GM23248 (cell line): ENCODE data around the gene GOLIM4. TPM values are rescaled to one million over a fixed set of nuclear protein-coding genes. Genes with fewer than 3 reads are reported as not detected.

Source experiments
- DNase-seq: peaks from one replicate; pipeline ENCODE4 v3.0.0-alpha.2; 2015
- H2AFZ ChIP-seq: fragments of 200-600 bp; sonication (generic); 2 replicates; pipeline ENCODE4 v1.6.1; 2016; ENCODE audit warnings: antibody characterized with exemption
- H3F3A ChIP-seq: fragments of 200-600 bp; sonication (generic); 2 replicates; pipeline ENCODE4 v1.6.1; 2016; ENCODE audit warnings: mild to moderate bottlenecking, antibody characterized with exemption, mixed run types; ENCODE audit not compliant: insufficient read depth
- H3K27ac ChIP-seq: fragments of 200-600 bp; sonication (generic); 2 replicates; pipeline ENCODE4 v1.5.1; 2016; ENCODE audit warnings: mild to moderate bottlenecking
- H3K27me3 ChIP-seq: fragments of 200-600 bp; sonication (generic); replicated peaks from 2 replicates; pipeline ENCODE4 v1.6.1; 2016; ENCODE audit warnings: mild to moderate bottlenecking; ENCODE audit not compliant: insufficient read depth
- H3K36me3 ChIP-seq: fragments of 200-600 bp; sonication (generic); 2 replicates; pipeline ENCODE4 v1.6.1; 2016; ENCODE audit warnings: low read depth, mild to moderate bottlenecking
- H3K4me1 ChIP-seq: fragments of 200-600 bp; sonication (generic); 2 replicates; pipeline ENCODE4 v1.6.1; 2016; ENCODE audit warnings: mild to moderate bottlenecking; ENCODE audit not compliant: insufficient read depth
- H3K4me2 ChIP-seq: fragments of 200-600 bp; sonication (generic); one replicate; pipeline ENCODE4 v1.6.1; 2016; ENCODE audit warnings: mild to moderate bottlenecking; ENCODE audit not compliant: unreplicated experiment
- H3K4me3 ChIP-seq: fragments of 200-600 bp; sonication (generic); 2 replicates; pipeline ENCODE4 v1.5.1; 2016; ENCODE audit warnings: mild to moderate bottlenecking
- H3K79me2 ChIP-seq: fragments of 200-600 bp; sonication (generic); 2 replicates; pipeline ENCODE4 v1.6.1; 2016; ENCODE audit warnings: mild to moderate bottlenecking; ENCODE audit not compliant: insufficient read depth
- H3K9ac ChIP-seq: fragments of 200-600 bp; sonication (generic); 2 replicates; pipeline ENCODE4 v1.6.1; 2016; ENCODE audit warnings: mild to moderate bottlenecking
- H3K9me2 ChIP-seq: fragments of 200-600 bp; sonication (generic); 2 replicates; pipeline ENCODE4 v1.6.1; 2016; ENCODE audit warnings: mixed run types, mild to moderate bottlenecking, moderate library complexity; ENCODE audit not compliant: insufficient read depth
- H3K9me3 ChIP-seq: fragments of 200-600 bp; sonication (generic); one replicate; pipeline ENCODE4 v1.6.1; 2017; ENCODE audit warnings: low read depth
- H4K20me1 ChIP-seq: fragments of 200-600 bp; sonication (generic); 2 replicates; pipeline ENCODE4 v1.6.0; 2016; ENCODE audit not compliant: insufficient read depth
- EZH2 ChIP-seq: fragments of 200-600 bp; sonication (generic); IDR thresholded peaks from 2 replicates; pipeline ENCODE4 v1.6.1; 2018; ENCODE audit warnings: antibody characterized with exemption, mild to moderate bottlenecking; ENCODE audit not compliant: insufficient read depth, poor library complexity, severe bottlenecking
- EZH2phosphoT487 ChIP-seq: fragments of 200-600 bp; sonication (generic); IDR thresholded peaks from 2 replicates; pipeline ENCODE4 v1.6.1; 2018; ENCODE audit warnings: antibody characterized with exemption, moderate library complexity, mild to moderate bottlenecking, low read depth; ENCODE audit not compliant: insufficient read depth
- WGBS, 2 experiments: methylation state at CpG; one replicate each; pipeline ENCODE4 v1.1.6; 2015 to 2017; ENCODE audit warnings: low lambda C conversion rate in 2 of 2, low coverage in 1 of 2; ENCODE audit errors: missing lambda C conversion rate in 2 of 2; 5-methylcytosine and 5-hydroxymethylcytosine counted together
- in situ Hi-C: fragments of 300-500 bp; cut with MboI; formaldehyde crosslinking; loops from 2 replicates; pipeline ENCODE4 v1.15.0; 2020
- polyA plus RNA-seq: library from polyadenylated mRNA; unstranded; fragments of >200 nt; fragmentation: Nextera tagmentation; extraction: Ambion mirVana; gene quantifications from 2 replicates; pipeline ENCODE4 v1.2.1, GENCODE V29; 2016
- total RNA-seq: library from RNA; depleted of rRNA; stranded (reverse); fragments of >200 nt; shearing (Covaris generic); gene quantifications from 2 replicates; pipeline ENCODE4 v1.2.3, GENCODE V29; 2014

Gene GOLIM4
- total and polyA plus RNA-seq, 2 experiments from 2014 or later, result 66.8 to 84.4 TPM

- Histone ChIP-seq H3K36me3 (no peaks in the 10 kb centered on the region), H3K27me3 (no peaks in the 10 kb centered on the region), H3K27ac (no peak overlapping the region), H3K9ac (no peak overlapping the region), H3K4me3 (no peak overlapping the region), H3K79me2 (no peaks in the 10 kb centered on the region), H3K4me1 (peaks cover 23% of the 10 kb centered on the region), H3K9me2 (no peaks in the 10 kb centered on the region; the same call in 1 of the 2 replicates), H3K9me3 (no peaks in the 10 kb centered on the region), H3F3A (no peaks in the 10 kb centered on the region), H4K20me1 (no peaks in the 10 kb centered on the region), H3K4me2 (no peak overlapping the region), H2AFZ (no peak overlapping the region)
- in situ Hi-C loops, result no loop called here
- TF ChIP-seq EZH2 (no peak), EZH2phosphoT487 (no peak)
- no peak for DNase-seq
Observed at GRCh38 chr3:168124291-168124690, 28.6 kb upstream of the GOLIM4 start.

- H3K9me2 ChIP-seq, result no peaks in the 10 kb centered on the region; the same call in 1 of the 2 replicates
- TF ChIP-seq EZH2phosphoT487 (no peak), EZH2 (no peak)
- in situ Hi-C loops, result no loop called here
- H3K9me3 ChIP-seq, result no peaks in the 10 kb centered on the region
- H3K9ac ChIP-seq, result no peak overlapping the region
- WGBS, 2 experiments, result 35 to 42% methylated on average over 6 of the region's 6 CpGs
- no peaks in the 10 kb centered on the region for H3K36me3 ChIP-seq
- H4K20me1 ChIP-seq, result no peaks in the 10 kb centered on the region
- no peak overlapping the region for H3K27ac ChIP-seq
- peak; percentile 27 for DNase-seq
- no peak overlapping the region for H2AFZ ChIP-seq
- H3K4me2 ChIP-seq, result no peak overlapping the region
- no peaks in the 10 kb centered on the region for H3F3A ChIP-seq
- no peaks in the 10 kb centered on the region for H3K27me3 ChIP-seq
- H3K79me2 ChIP-seq, result no peaks in the 10 kb centered on the region
- H3K4me3 ChIP-seq, result no peak overlapping the region
- peaks cover 26% of the 10 kb centered on the region for H3K4me1 ChIP-seq
Observed at GRCh38 chr3:168123201-168124176, 27.8 kb upstream of the GOLIM4 start.

GRCh38 chr3:168121184-168122017 is 25.7 kb upstream of the GOLIM4 start:
- Histone ChIP-seq H3K4me3 (no peak overlapping the region), H4K20me1 (no peaks in the 10 kb centered on the region), H3K36me3 (no peaks in the 10 kb centered on the region), H3K9me3 (no peaks in the 10 kb centered on the region), H3K27ac (no peak overlapping the region), H3F3A (peaks cover 15% of the 10 kb centered on the region), H3K9ac (no peak overlapping the region), H2AFZ (peak overlapping the region; percentile 46), H3K9me2 (no peaks in the 10 kb centered on the region; the same call in 1 of the 2 replicates), H3K4me2 (peak overlapping the region; percentile 34), H3K79me2 (no peaks in the 10 kb centered on the region), H3K4me1 (peaks cover 47% of the 10 kb centered on the region), H3K27me3 (no peaks in the 10 kb centered on the region)
- peak; percentile 34 for DNase-seq
- TF ChIP-seq EZH2phosphoT487, result no peak
- TF ChIP-seq EZH2, result no peak
- in situ Hi-C loops, result no loop called here
- WGBS, 2 experiments, result 28% methylated on average over 4 of the region's 4 CpGs

- no peak for TF ChIP-seq EZH2phosphoT487
- TF ChIP-seq EZH2, result no peak
- no peaks in the 10 kb centered on the region for H3K9me2 ChIP-seq
Observed at GRCh38 chr3:168117853-168118313, 22.2 kb upstream of the GOLIM4 start.

More at GRCh38 chr3:168117853-168118313, 22.2 kb upstream of the GOLIM4 start:
- H4K20me1 ChIP-seq, result no peaks in the 10 kb centered on the region
- peaks cover 46% of the 10 kb centered on the region for H3K4me1 ChIP-seq
- H3K9me3 ChIP-seq, result no peaks in the 10 kb centered on the region
- peaks cover 24% of the 10 kb centered on the region for H3F3A ChIP-seq
- H3K4me2 ChIP-seq, result peak overlapping the region; percentile 21
- H3K9ac ChIP-seq, result no peak overlapping the region
- 3 to 11% methylated on average over 2 of the region's 2 CpGs for WGBS, 2 experiments
- in situ Hi-C loops, result no loop called here
- H3K36me3 ChIP-seq, result no peaks in the 10 kb centered on the region
- peak; percentile 80 for DNase-seq
- no peaks in the 10 kb centered on the region for H3K27me3 ChIP-seq
- H3K79me2 ChIP-seq, result no peaks in the 10 kb centered on the region
- peak overlapping the region; percentile 20 for H3K27ac ChIP-seq
- no peak overlapping the region for H3K4me3 ChIP-seq
- peak overlapping the region; percentile 63; the same call in 1 of the 2 replicates for H2AFZ ChIP-seq
